IMR-90 (cell line): ENCODE data around the gene MZB1. TPM values are rescaled to one million over a fixed set of nuclear protein-coding genes. Genes with fewer than 3 reads are reported as not detected.

Experiments
- ATAC-seq: fragments of 200-7000 bp; cut with Tn5 transposase; 2 replicates; pipeline ENCODE4 v1.9.1; 2020; ENCODE audit warnings: low read depth, mild to moderate bottlenecking, moderate library complexity
- BruUV-seq: library from RNA; stranded (reverse); fragments of 400-500 nt; replicated peaks from 2 replicates; lab custom pipeline; 2021; lab: Mats Ljungman, UMichigan
- CTCF ChIA-PET: fragments of 300-600 bp; formaldehyde crosslinking; extraction: SDS; loops from one replicate; lab custom pipeline; 2021; ENCODE audit warnings: antibody characterized with exemption; lab: Yijun Ruan, JAX
- POLR2A ChIA-PET: fragments of 300-600 bp; sonication (Branson Sonifier 250); formaldehyde crosslinking; loops from one replicate; lab custom pipeline; 2022; ENCODE audit warnings: antibody characterized with exemption; ENCODE audit not compliant: unreplicated experiment; lab: Charles Lee
- DNase-seq: peaks from one replicate; pipeline ENCODE4 v3.0.0; 2013
- H2AFZ ChIP-seq: replicated peaks from 2 replicates; pipeline ENCODE3; 2013; ENCODE audit warnings: low read length, mild to moderate bottlenecking; ENCODE audit not compliant: poor library complexity
- H2AK5ac ChIP-seq: 2 replicates; pipeline ENCODE4 v1.6.1; 2013; ENCODE audit warnings: low read depth, low read length, inconsistent platforms
- H2AK9ac ChIP-seq: replicated peaks from 2 replicates; pipeline ENCODE3; 2013; ENCODE audit warnings: mild to moderate bottlenecking, low read depth, low read length, moderate library complexity; ENCODE audit not compliant: poor library complexity
- H2BK120ac ChIP-seq: 2 replicates; pipeline ENCODE4 v1.6.1; 2013; ENCODE audit warnings: low read depth, low read length, inconsistent platforms
- H2BK15ac ChIP-seq: 3 replicates; pipeline ENCODE4 v1.6.1; 2013; ENCODE audit warnings: low read depth, low read length, inconsistent platforms
- H2BK20ac ChIP-seq: 2 replicates; pipeline ENCODE4 v1.6.1; 2013; ENCODE audit warnings: low read depth, mild to moderate bottlenecking, inconsistent platforms, low read length, moderate library complexity
- H2BK5ac ChIP-seq: 2 replicates; pipeline ENCODE4 v1.6.1; 2013; ENCODE audit warnings: mild to moderate bottlenecking, low read depth, low read length, inconsistent platforms; ENCODE audit not compliant: poor library complexity, severe bottlenecking
- H3K14ac ChIP-seq: replicated peaks from 2 replicates; pipeline ENCODE4 v1.6.1; 2013; ENCODE audit warnings: low read depth, low read length, inconsistent platforms
- H3K18ac ChIP-seq: 2 replicates; pipeline ENCODE4 v1.6.1; 2013; ENCODE audit warnings: low read depth, low read length, control low read depth
- H3K23ac ChIP-seq: 2 replicates; pipeline ENCODE4 v1.6.1; 2013; ENCODE audit warnings: low read depth, low read length, inconsistent platforms
- H3K27ac ChIP-seq: 2 replicates; pipeline ENCODE4 v1.5.1; 2013; ENCODE audit warnings: mild to moderate bottlenecking, control low read depth, low read length; ENCODE audit not compliant: insufficient read depth
- H3K27me3 ChIP-seq: 2 replicates; pipeline ENCODE4 v1.6.1; 2013; ENCODE audit warnings: low read length; ENCODE audit not compliant: control insufficient read depth, insufficient read depth
- H3K36me3 ChIP-seq: 2 replicates; pipeline ENCODE4 v1.6.1; 2013; ENCODE audit warnings: low read length, mixed read lengths; ENCODE audit not compliant: control insufficient read depth, insufficient read depth
- H3K4ac ChIP-seq: 2 replicates; pipeline ENCODE4 v1.6.1; 2013; ENCODE audit warnings: low read depth, low read length, inconsistent platforms
- H3K4me1 ChIP-seq: 2 replicates; pipeline ENCODE4 v1.6.1; 2013; ENCODE audit warnings: low read length, mixed read lengths; ENCODE audit not compliant: control insufficient read depth, insufficient read depth
- H3K4me2 ChIP-seq: 2 replicates; pipeline ENCODE4 v1.6.1; 2013; ENCODE audit warnings: low read depth, mild to moderate bottlenecking, control low read depth, low read length, moderate library complexity
- H3K4me3 ChIP-seq: 2 replicates; pipeline ENCODE4 v1.5.1; 2013; ENCODE audit warnings: low read depth, mild to moderate bottlenecking, control low read depth, low read length, moderate library complexity; ENCODE audit not compliant: insufficient read depth
- H3K56ac ChIP-seq: 2 replicates; pipeline ENCODE4 v1.6.1; 2013; ENCODE audit warnings: low read length, inconsistent platforms; ENCODE audit not compliant: insufficient read depth; ENCODE audit errors: extremely low read depth
- H3K79me1 ChIP-seq, 2 experiments: 2 replicates each; pipeline ENCODE4 v1.6.1; 2013; ENCODE audit warnings: low read length in 2 of 2, inconsistent platforms in 1 of 2, low read depth in 1 of 2
- H3K9ac ChIP-seq: 2 replicates; pipeline ENCODE4 v1.6.1; 2013; ENCODE audit warnings: low read depth, low read length, control low read depth
- H3K9me1 ChIP-seq: 2 replicates; pipeline ENCODE4 v1.6.1; 2013; ENCODE audit warnings: low read length, inconsistent platforms; ENCODE audit not compliant: insufficient read depth
- H3K9me3 ChIP-seq: 2 replicates; pipeline ENCODE4 v1.6.1; 2013; ENCODE audit warnings: low read length; ENCODE audit not compliant: control insufficient read depth, insufficient read depth
- H4K20me1 ChIP-seq: 2 replicates; pipeline ENCODE4 v1.6.1; 2013; ENCODE audit warnings: low read length, inconsistent platforms; ENCODE audit not compliant: insufficient read depth
- H4K5ac ChIP-seq: 2 replicates; pipeline ENCODE4 v1.6.1; 2013; ENCODE audit warnings: mild to moderate bottlenecking, low read depth, low read length, control low read depth
- H4K8ac ChIP-seq, 2 experiments: 2 replicates each; pipeline ENCODE4 v1.6.1; 2013; ENCODE audit warnings: low read depth in 2 of 2, low read length in 2 of 2, control low read depth in 1 of 2, inconsistent platforms in 1 of 2
- H4K91ac ChIP-seq: 2 replicates; pipeline ENCODE4 v1.6.1; 2013; ENCODE audit warnings: low read depth, low read length, inconsistent platforms; ENCODE audit not compliant: insufficient read depth
- BHLHE40 ChIP-seq: fragments of 150-350 bp; IDR thresholded peaks from 2 replicates; pipeline ENCODE4 v1.6.1; 2016; ENCODE audit warnings: mild to moderate bottlenecking, low read depth, low read length
- CEBPB ChIP-seq: IDR thresholded peaks from 2 replicates; pipeline ENCODE4 v1.6.1; 2012; ENCODE audit warnings: low read depth, low read length, improper control_type of control experiment
- FOS ChIP-seq: fragments of 150-350 bp; IDR thresholded peaks from 2 replicates; pipeline ENCODE4 v1.6.1; 2016; ENCODE audit warnings: low read depth, low read length
- MAFK ChIP-seq: IDR thresholded peaks from 2 replicates; pipeline ENCODE4 v1.6.1; 2012; ENCODE audit warnings: low read depth, low read length, improper control_type of control experiment
- MAZ ChIP-seq: IDR thresholded peaks from 2 replicates; pipeline ENCODE4 v1.6.1; 2012; ENCODE audit warnings: low read depth, mild to moderate bottlenecking, low read length, improper control_type of control experiment, moderate library complexity, borderline replicate concordance
- MXI1 ChIP-seq: IDR thresholded peaks from 2 replicates; pipeline ENCODE4 v1.6.1; 2012; ENCODE audit warnings: low read depth, mild to moderate bottlenecking, low read length, moderate library complexity, borderline replicate concordance
- NFE2L2 ChIP-seq: fragments of 150-350 bp; IDR thresholded peaks from 2 replicates; pipeline ENCODE4 v1.6.1; 2016; ENCODE audit warnings: low read depth, mild to moderate bottlenecking, low read length
- POLR2A ChIP-seq: IDR thresholded peaks from 2 replicates; pipeline ENCODE4 v1.6.1; 2012; ENCODE audit warnings: mild to moderate bottlenecking, low read depth, low read length
- RAD21 ChIP-seq: IDR thresholded peaks from 2 replicates; pipeline ENCODE4 v1.6.1; 2012; ENCODE audit warnings: low read length, improper control_type of control experiment
- RCOR1 ChIP-seq: IDR thresholded peaks from 2 replicates; pipeline ENCODE4 v1.6.1; 2012; ENCODE audit warnings: mild to moderate bottlenecking, low read length, improper control_type of control experiment; ENCODE audit not compliant: insufficient replicate concordance
- RFX5 ChIP-seq: IDR thresholded peaks from 2 replicates; pipeline ENCODE4 v1.8.0; 2012; ENCODE audit warnings: low read depth, mild to moderate bottlenecking, low read length, moderate library complexity
- SMC3 ChIP-seq: fragments of 150-350 bp; IDR thresholded peaks from 2 replicates; pipeline ENCODE4 v1.6.1; 2016; ENCODE audit warnings: low read depth, mild to moderate bottlenecking, antibody characterized with exemption, low read length, moderate library complexity
- WGBS, 2 experiments: methylation state at CpG; one replicate each; pipeline versions ENCODE4 v1.1.5 to v1.1.7; 2013; ENCODE audit warnings: missing lambda C conversion rate in 2 of 2; ENCODE audit not compliant: insufficient read length in 1 of 2; ENCODE audit errors: extremely low coverage in 2 of 2; 5-methylcytosine and 5-hydroxymethylcytosine counted together
- dilution Hi-C: fragments of 300-500 bp; cut with HindIII; formaldehyde crosslinking; loops from one replicate; pipeline ENCODE4 v1.14.3; 2018; ENCODE audit warnings: low sequenced_read_pairs; ENCODE audit not compliant: unreplicated experiment
- in situ Hi-C: fragments of 300-500 bp; cut with MboI; formaldehyde crosslinking; loops from 3 replicates; pipeline ENCODE4 v1.14.3; 2019; ENCODE audit warnings: low sequenced_read_pairs, inconsistent platforms, mixed read lengths
- intact Hi-C: fragments of 100-400 bp; cut with micrococcal nuclease; formaldehyde crosslinking; loops from 2 replicates; pipeline ENCODE4 v1.10.0; 2022
- polyA plus RNA-seq, 3 experiments: library from polyadenylated mRNA; depleted of rRNA; stranded (reverse); fragments of >200 nt; gene quantifications; 2 replicates each; pipeline ENCODE4 v1.2.3, GENCODE V29; 2012; ENCODE audit warnings: low replicate concordance in 1 of 3
- total RNA-seq: library from RNA; depleted of rRNA; stranded (reverse); fragments of >200 nt; gene quantifications from 2 replicates; pipeline ENCODE4 v1.2.3, GENCODE V29; 2012
- TF ChIP-seq, protein P1 (sequence below): conservative IDR thresholded peaks from 2 replicates; pipeline ENCODE4 v1.5.1; 2012; ENCODE audit warnings: mild to moderate bottlenecking, low read depth, low read length, improper control_type of control experiment
- TF ChIP-seq, protein P2 (sequence below): fragments of 150-350 bp; IDR thresholded peaks from 2 replicates; pipeline ENCODE4 v1.6.1; 2017; ENCODE audit warnings: mild to moderate bottlenecking, antibody characterized with exemption, low read length, low read depth

Gene MZB1
- total and polyA plus RNA-seq, 2 of the 4 experiments (the other 2 are of a cell fraction): not detected

DNA sequence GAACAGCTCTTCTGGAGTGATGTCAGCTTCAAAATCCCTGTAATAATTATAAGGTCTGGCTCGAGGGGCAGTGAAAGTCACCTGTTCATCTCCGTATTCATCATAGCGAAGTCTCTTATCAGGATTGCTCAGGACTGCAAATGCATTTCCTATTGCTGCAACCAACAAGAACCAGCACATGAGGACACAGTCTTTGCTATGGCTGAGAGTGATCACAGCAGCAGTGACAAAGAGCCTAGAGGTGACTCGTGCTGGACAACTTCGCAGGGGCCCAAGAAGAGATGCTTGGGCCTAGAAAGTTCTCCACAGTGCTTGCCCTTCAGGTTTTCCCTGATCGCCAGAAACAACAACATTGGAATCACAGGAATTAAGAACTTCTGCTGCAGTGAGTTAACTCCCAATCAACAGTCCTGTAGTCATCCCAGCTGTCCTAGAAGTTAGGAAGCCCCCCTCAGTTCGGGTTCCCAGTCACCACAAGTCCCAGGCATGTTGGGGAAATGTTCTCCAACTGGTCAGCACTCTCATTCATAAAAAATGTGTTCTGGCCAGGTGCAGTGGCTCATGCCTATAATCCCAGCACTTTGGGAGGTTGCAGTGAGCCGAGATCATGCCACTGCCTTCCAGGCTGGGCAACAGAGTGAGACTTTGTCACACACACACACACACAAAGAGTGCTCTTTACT lies 36.6 kb upstream of the MZB1 start (continued):
- TF ChIP-seq, protein P1, sequence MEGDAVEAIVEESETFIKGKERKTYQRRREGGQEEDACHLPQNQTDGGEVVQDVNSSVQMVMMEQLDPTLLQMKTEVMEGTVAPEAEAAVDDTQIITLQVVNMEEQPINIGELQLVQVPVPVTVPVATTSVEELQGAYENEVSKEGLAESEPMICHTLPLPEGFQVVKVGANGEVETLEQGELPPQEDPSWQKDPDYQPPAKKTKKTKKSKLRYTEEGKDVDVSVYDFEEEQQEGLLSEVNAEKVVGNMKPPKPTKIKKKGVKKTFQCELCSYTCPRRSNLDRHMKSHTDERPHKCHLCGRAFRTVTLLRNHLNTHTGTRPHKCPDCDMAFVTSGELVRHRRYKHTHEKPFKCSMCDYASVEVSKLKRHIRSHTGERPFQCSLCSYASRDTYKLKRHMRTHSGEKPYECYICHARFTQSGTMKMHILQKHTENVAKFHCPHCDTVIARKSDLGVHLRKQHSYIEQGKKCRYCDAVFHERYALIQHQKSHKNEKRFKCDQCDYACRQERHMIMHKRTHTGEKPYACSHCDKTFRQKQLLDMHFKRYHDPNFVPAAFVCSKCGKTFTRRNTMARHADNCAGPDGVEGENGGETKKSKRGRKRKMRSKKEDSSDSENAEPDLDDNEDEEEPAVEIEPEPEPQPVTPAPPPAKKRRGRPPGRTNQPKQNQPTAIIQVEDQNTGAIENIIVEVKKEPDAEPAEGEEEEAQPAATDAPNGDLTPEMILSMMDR: no peak

DNA sequence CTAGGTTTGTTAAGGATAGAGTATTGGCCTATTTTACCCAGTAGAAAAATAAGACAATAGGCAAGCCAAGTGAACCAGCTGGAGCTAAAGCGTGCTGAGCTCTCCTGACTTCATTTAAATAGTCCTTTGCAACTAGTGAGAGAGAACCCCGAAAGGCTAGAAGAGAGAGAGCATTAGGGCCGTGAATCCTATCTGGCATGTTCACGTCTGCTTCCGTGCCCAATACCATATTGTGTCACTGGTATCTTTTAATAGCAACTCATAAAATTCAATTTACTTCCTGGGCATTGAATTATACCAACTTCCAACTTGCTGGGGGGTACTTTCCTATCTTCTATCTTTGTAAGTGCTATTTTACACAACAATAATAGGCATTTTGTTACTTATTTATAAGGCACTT lies 35.8 kb upstream of the MZB1 start:
- no peaks in the 10 kb centered on the region for H3K9me3 ChIP-seq
- no peak overlapping the region for H2AK5ac ChIP-seq
- H2BK15ac ChIP-seq: no peak overlapping the region
- H2BK20ac ChIP-seq: no peak overlapping the region
- ATAC-seq: no peak
- ChIA-PET POLR2A (no interaction called here), CTCF (interaction anchor here (1.0 kb wide), 1 partner anchor 88 kb away, joined by 4 read pairs; no protein-coding TSS in a partner anchor)
- H3K27me3 ChIP-seq: no peaks in the 10 kb centered on the region
- H3K9me1 ChIP-seq: 0 out of 2 replicates have a peak, but pooled peaks cover 7% of the 10 kb centered on the region
- H2AK9ac ChIP-seq: no peak overlapping the region
- peaks cover 2% of the 10 kb centered on the region; the same call in 1 of the 2 replicates for H3K4me1 ChIP-seq
- no peak overlapping the region for H3K4me2 ChIP-seq
- in situ Hi-C loops: loop anchor here (10.0 kb wide), 1 partner anchor 339 kb away; no protein-coding TSS in a partner anchor
- H3K9ac ChIP-seq: no peak overlapping the region
- H3K4me3 ChIP-seq: no peak overlapping the region
- no TSS peak for BruUV-seq
- H2BK5ac ChIP-seq: no peak overlapping the region
- no CpG with 5 or more reads among the region's 5 CpGs for WGBS, 2 experiments
- intact Hi-C loops: no loop called here
- H3K18ac ChIP-seq: no peak overlapping the region
- H3K36me3 ChIP-seq: peaks cover 24% of the 10 kb centered on the region
- no peaks in the 10 kb centered on the region for H3K79me1 ChIP-seq
- no peak overlapping the region for H3K14ac ChIP-seq
- no peak overlapping the region for H2AFZ ChIP-seq
- H2BK120ac ChIP-seq: no peak overlapping the region
- H4K20me1 ChIP-seq: no peaks in the 10 kb centered on the region
- H4K91ac ChIP-seq: no peak overlapping the region
- no peak overlapping the region for H3K56ac ChIP-seq
- no peak overlapping the region for H4K5ac ChIP-seq
- no peak overlapping the region for H3K4ac ChIP-seq
- H3K23ac ChIP-seq: no peak overlapping the region
- H4K8ac ChIP-seq: no peak overlapping the region
- dilution Hi-C loops: no loop called here
- no peak for DNase-seq
- H3K27ac ChIP-seq: no peak overlapping the region
- no peak for TF ChIP-seq BHLHE40
- TF ChIP-seq, protein P2, sequence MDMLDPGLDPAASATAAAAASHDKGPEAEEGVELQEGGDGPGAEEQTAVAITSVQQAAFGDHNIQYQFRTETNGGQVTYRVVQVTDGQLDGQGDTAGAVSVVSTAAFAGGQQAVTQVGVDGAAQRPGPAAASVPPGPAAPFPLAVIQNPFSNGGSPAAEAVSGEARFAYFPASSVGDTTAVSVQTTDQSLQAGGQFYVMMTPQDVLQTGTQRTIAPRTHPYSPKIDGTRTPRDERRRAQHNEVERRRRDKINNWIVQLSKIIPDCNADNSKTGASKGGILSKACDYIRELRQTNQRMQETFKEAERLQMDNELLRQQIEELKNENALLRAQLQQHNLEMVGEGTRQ: no peak
- no peak for TF ChIP-seq MAFK
- TF ChIP-seq NFE2L2: no peak
- TF ChIP-seq SMC3: no peak
- no peak for TF ChIP-seq CEBPB
- no peak for TF ChIP-seq RFX5
- TF ChIP-seq RCOR1: no peak
- no peak for TF ChIP-seq MXI1
- no peak for TF ChIP-seq MAZ
- TF ChIP-seq RAD21: no peak
- TF ChIP-seq FOS: no peak
- TF ChIP-seq POLR2A: no peak
